ENCODE data around the gene MSANTD4.
"Not testable (repeated sequence)": the region's sequence is repeated elsewhere in the genome, so short reads cannot be mapped to it uniquely, and the experiment has no call there.

The MSANTD4 gene

DNA sequence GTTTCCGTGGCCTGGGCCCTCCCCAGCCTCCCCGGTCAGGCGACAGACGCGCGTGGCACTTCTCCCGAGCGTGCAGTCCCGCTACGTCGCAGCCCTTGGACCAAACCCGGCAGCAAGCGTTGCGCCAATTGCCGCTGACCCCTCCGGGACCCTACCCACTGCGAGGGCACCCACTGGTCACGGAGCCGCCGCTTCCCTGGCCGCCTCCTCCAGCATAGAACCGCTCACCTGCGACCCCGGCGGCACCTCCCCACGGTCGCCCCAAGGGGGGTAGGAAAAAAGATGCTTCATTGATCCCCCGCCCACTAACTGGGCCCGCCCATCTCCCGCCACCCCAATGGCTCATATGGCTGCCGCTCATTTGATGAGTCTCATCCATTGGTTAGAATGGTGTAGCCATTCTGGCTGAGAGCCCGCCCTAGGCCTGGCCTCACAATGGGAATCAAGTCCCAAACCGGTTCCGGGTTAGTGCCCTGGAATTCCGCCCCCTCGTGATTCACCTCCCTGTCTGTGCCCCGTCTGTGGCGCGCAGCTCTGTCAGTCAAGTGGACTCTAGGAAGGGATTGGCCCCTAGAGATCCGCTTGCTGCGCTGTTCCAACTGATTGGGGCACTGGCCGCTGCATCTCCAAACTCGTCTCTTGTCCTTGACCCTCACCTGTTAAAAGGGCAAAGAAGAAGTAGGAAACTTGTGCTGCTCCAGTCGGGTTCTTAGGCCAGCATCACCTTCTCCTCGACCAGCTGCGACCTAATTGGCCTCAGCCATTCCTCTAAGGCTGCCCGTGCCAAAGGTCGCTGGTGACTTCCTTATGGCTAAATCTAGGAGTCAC is at the start of gene MSANTD4:
MSANTD4 (minus strand) TSS at position 274 of the 828 bp plus-strand sequence. CDS start 11,323 bp downstream, outside the sequence.
- peak; percentile 100 for DNase-seq (ENCODE audit: low spot score)

- no peak for DNase-seq (ENCODE audit: low spot score)
These were observed 48.6 kb upstream of the MSANTD4 start for GRCh38 chr11:106070606-106071005.

DNA sequence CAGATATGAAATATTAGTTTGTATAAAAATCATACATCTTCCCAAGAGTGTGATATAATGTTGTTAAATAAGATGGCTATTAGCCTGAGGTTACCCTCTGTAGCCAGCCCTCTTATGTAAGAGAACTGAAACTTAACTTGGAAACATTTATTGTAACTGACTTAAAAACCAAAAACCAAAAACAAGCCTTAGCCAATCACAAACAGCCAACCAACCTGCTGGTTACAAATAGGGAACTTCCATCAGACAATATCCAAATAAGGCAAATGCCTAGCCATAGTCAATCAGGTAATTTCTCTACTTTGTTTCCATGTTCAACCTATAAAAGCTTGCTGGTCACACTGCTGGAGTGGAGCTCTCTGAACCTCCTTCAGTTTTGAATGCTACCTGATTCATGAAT is 41.0 kb upstream of the MSANTD4 start:
- DNase-seq (ENCODE audit: low spot score): no peak

- no peak for DNase-seq (ENCODE audit: low spot score)
These were observed 40.2 kb upstream of the MSANTD4 start for GRCh38 chr11:106061954-106062949.

DNA sequence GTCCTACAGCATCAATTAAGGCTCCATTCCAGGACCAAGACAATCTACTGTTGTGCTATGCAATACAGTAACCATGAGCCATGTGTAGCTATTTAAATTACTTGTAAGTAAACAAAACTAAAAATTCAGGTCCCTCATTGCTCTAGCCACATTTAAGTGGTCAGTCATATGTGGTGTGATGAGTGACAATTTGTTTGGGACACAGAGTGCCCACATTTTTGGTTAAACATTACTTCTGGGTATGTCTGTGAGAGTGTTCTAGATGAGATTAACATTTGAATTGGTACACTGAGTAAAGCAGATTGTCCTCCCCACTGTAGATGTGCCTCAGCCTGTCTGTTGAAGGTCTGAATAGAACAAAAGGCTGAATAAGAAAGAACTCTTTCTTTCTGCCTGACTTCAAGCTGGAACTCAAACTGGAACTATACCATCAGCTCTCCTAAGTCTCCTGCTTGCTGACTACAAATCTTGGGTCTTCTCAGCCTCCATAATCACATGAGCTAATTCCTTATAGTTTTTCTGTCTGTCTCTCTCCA is 39.3 kb upstream of the MSANTD4 start:
- no peak for DNase-seq (ENCODE audit: low spot score)

DNA sequence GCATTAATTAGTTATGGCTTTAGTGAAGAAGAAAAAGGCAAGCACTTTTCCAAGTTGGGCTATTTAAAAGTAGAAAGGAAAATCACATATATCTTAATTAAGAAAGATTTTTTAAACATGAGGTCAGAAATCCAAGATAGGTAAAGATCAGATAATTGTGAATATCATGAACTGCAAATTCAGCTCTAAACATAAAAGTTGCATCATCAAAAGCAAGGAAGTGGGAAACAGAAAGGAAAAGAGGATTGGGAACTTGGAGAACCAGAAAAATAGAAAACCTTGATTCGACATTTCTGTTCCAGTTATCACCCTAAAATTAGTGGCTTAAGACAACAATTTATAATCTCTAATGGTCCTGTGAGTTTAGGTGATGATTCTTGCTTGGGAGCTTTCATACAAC is 37.6 kb upstream of the MSANTD4 start:
- no peak for DNase-seq (ENCODE audit: low spot score)

GRCh38 chr11:106058377-106058776 is 36.3 kb upstream of the MSANTD4 start:
- DNase-seq (ENCODE audit: low spot score): not testable (repeated sequence)

- DNase-seq (ENCODE audit: low spot score): no peak
These were observed 29.1 kb upstream of the MSANTD4 start for GRCh38 chr11:106051103-106051502.

GRCh38 chr11:106049727-106050476 is 27.9 kb upstream of the MSANTD4 start:
- no peak for DNase-seq (ENCODE audit: low spot score)

GRCh38 chr11:106047631-106048030 is 25.6 kb upstream of the MSANTD4 start:
- DNase-seq (ENCODE audit: low spot score): no peak

DNA sequence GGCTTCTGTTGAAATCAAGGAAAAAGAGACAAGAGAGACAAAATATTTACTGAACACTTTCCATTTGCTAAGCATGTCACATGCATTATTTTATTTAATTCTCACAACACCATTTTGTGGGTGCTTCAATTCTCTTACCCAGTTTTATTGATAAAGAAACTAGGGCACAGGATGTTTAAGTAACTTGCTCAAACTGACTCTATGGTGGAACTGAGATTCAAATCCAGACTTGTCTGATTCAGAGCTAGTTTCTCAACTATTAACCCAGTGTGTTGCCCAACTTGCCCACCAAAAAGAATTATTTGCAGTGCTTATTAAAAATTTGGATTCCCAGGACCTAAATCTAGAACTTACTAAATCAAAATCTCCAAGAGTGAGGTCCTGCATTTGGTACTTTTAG is 21.5 kb upstream of the MSANTD4 start:
- DNase-seq (ENCODE audit: low spot score): no peak

DNA sequence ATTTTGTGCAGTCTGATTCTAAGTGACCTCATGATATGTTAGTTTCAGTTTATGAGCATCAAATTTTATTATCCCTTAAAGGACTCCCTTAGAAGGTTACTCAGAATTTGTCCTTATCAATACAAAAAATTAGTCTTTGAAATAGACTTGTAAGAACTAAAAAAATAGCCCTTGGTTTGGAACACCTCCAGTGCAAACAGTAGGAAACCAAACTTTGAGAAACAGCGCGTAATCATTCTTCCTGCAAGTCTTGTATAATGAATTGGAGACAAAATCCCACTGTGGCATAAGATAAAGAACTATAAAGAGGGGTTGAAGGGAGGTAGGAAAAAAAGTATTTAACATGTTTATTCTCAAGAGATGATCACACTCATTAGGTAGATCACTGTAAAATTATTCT is 10.8 kb upstream of the MSANTD4 start:
- no peak for DNase-seq (ENCODE audit: low spot score)

DNA sequence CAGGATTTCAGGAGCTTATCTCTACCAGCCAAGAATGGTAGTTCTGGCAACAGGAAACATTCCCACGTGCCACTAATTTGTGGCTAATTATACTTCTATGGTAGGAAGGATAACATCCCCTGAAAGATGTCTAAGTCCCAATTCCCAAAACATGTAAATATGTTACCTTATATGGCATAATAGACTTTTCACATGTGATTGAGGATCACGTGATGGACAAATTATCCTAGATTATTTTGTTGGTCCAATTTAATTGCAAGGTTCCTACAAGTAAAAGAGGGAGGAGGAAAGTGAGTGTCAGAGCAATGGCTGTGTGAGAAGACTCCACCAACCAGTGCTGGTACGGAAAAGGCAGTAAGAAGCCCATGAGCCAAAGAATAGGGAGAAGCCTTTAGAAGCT is 9.9 kb upstream of the MSANTD4 start:
- DNase-seq (ENCODE audit: low spot score): no peak

DNA sequence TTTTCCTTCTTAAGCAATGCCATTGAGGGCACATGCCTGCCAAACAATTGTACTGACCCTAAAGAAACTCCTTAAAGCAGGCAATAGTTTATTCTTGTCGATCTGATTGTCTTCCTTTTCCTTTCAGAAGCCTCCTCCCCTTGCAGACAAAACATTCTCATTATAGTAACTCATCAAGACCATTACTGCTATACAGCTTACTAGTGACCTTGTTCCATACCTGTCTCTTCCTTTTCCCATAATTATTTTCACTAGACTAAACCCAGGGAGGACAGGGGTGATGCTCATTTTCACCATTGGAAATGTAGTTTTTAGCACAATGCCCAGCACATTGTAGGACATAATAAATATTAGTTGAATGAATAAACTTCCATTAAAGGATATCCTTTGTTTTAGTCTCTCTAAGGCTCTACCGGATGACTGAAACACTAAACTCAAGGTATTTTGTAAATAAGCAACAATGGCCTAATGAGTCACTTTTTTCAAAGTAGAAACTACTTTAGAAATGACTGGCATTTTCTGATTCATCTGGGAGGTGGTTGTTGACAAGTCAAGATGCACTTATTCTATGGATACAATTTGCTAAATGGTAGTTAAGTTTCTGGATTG is 9.3 kb upstream of the MSANTD4 start:
- DNase-seq (ENCODE audit: low spot score): no peak

- DNase-seq (ENCODE audit: low spot score): no peak
These were observed 8.6 kb upstream of the MSANTD4 start for GRCh38 chr11:106030609-106031008.

GRCh38 chr11:106022795-106023275 is 795 bp upstream of the MSANTD4 start:
- DNase-seq (ENCODE audit: low spot score): no peak

DNA sequence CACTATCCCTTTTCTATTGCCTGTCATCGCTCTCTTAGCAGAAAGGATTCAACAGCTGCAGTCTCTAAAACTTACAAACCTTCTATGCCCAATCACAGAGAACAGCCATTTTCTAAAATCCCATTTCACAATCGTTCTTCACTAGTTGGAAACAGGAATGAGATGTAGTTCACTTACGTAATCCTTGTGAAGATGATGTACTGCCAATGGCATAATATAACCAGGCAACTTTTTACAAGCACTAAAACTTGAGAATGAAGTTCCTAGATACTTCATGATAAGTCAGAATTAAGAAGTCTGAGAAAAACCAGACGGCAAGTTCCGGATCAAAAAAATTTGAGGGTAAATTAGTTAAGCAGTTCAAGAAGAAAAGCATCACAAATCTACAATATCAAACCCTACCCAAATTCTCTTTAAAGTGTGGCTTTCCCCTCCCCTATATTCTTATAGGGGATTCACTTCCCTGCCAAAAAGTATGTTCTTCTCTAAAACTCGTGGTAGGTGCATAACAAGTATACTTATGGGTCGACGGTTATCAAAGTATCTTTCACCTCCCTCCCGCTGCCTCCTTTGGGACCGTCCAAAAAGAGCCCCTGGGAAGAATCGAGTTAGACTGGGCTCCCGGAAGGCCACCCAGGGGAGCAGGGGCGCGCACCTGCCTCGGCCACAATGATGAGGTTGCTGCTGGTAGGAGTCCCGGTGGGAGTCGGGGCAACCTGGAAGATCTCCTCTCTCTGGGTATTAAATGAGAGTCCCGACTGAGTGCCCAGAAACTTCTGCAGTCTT is 666 bp downstream of the MSANTD4 start:
- DNase-seq (ENCODE audit: low spot score): no peak

DNA sequence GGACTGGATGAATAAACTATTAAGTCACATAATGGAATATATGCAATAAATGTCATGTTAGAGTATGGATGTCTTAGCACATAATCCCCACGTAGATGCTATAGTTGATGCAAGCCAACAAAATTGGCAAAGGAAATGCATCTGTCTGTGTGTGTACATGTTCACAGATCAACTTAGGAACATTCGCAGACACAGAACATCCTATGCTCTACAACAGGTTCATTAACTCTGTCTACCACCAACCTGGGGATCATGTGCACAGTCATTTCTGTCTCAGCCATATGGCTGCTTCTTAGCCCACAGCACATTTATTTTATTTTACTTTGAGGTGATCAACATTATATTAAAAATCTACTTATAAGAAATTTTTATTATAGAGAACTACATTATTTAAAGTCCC is 4.9 kb downstream of the MSANTD4 start:
- peak; percentile 51 for DNase-seq (ENCODE audit: low spot score)

GRCh38 chr11:106015066-106015465 is 7.0 kb downstream of the MSANTD4 start:
- DNase-seq (ENCODE audit: low spot score): no peak

DNA sequence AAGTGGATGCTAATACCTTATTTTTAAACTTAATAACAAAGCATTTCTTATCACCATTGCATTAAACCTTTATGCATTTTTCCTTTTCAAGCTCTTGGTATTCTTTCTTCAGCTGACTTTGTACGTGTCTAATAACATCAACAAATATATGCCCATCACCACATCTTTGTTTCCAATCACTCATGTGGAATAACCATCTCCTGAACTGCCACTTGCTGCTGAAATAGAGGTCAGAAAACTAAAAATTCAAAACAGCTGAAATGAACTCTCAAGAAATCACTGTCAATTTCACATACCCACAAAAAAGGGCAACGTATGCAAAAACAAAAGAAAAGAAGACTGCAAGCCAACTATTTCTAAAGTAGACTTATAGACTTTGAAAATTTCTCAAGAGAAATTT is 7.4 kb downstream of the MSANTD4 start:
- DNase-seq (ENCODE audit: low spot score): no peak

Data from cerebellar cortex (tissue), 1 donor.